Adrenal gland (tissue), 5 donors: ENCODE results near the gene SHMT2.

Source experiments
- POLR2A ChIP-seq, 2 donors: fragments of 450-650 bp; IDR thresholded peaks; one replicate each; pipeline ENCODE4 v1.6.1; 2017; ENCODE audit warnings: antibody characterized with exemption in 2 of 2, mild to moderate bottlenecking in 2 of 2, moderate library complexity in 1 of 2
- TF ChIP-seq, protein P1 (sequence below), 6 experiments: fragments of 450-650 bp in 4 of 6; fragments of 200-600 bp in 2 of 6; sonication (generic) in 1 of 6; IDR thresholded peaks; 1 replicate in 5 of 6; 2 replicates in 1 of 6; pipeline versions ENCODE4 v1.5.1 to v1.8.0; 2016 to 2021; ENCODE audit warnings: antibody characterized with exemption in 6 of 6, mild to moderate bottlenecking in 2 of 6, moderate library complexity in 1 of 6
- donor health status: DM: no; HTN: no; CAD: no.

DNA sequence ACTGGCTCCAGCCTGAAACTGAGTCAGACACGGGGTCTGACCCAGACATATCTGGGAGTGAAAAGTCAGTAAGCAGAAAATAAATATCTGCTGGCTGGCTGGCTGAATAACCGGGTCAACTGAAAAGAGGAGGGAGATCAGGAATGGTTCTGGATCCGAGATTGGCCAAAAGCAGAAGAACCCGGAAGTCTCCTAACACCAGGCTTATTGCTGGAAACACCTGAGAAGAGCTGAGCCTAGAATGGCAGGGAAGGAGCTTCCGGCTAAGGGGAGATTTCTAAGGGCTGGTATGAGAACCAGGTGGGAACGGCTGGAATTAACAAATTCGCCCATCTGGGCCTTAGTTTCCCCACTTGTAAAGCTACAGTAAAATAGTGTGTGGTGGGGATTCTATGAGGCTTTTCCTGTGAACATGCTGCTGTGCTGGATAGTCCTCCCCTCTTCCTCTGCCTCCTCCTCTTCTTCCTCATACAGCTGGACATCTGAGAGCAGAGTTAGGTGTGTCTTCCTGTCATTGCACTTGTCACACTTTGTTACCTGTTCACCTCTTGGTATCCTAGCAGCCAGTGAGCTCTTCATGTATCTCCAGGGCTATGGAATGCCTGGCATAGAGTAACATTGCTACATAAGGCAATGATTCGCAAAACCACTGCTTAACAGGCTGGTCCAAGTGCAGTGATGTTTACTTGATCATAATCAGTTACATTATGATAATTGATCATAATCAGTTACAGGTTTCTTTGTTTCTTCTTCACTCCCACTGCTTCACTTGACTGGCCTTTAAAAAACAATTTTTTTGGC, 2.0 kb upstream of the SHMT2 start:
- TF ChIP-seq, protein P1, sequence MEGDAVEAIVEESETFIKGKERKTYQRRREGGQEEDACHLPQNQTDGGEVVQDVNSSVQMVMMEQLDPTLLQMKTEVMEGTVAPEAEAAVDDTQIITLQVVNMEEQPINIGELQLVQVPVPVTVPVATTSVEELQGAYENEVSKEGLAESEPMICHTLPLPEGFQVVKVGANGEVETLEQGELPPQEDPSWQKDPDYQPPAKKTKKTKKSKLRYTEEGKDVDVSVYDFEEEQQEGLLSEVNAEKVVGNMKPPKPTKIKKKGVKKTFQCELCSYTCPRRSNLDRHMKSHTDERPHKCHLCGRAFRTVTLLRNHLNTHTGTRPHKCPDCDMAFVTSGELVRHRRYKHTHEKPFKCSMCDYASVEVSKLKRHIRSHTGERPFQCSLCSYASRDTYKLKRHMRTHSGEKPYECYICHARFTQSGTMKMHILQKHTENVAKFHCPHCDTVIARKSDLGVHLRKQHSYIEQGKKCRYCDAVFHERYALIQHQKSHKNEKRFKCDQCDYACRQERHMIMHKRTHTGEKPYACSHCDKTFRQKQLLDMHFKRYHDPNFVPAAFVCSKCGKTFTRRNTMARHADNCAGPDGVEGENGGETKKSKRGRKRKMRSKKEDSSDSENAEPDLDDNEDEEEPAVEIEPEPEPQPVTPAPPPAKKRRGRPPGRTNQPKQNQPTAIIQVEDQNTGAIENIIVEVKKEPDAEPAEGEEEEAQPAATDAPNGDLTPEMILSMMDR (IDR thresholded peaks at IDR 0.05) = no peak
- no peak for TF ChIP-seq POLR2A (IDR thresholded peaks at IDR 0.05)
